Liver (tissue), 9 donors: ENCODE measurements around the gene SDE2. TPM values are rescaled to one million over a fixed set of nuclear protein-coding genes. Genes with fewer than 3 reads are reported as not detected.

ENCODE experiments used
- DNase-seq: peaks from one replicate; pipeline ENCODE4 v3.0.0-alpha.2; 2017; ENCODE audit warnings: low spot score
- H3K27ac ChIP-seq, 2 donors: one replicate each; pipeline ENCODE4 v1.7.0; 2013; ENCODE audit warnings: inconsistent platforms in 2 of 2, low read length in 2 of 2, control low read depth in 1 of 2, low read depth in 1 of 2, mild to moderate bottlenecking in 1 of 2
- H3K27me3 ChIP-seq, 4 donors: one replicate each; pipeline versions ENCODE4 v1.6.1 to v1.7.0; 2013; ENCODE audit warnings: low read length in 3 of 4, inconsistent platforms in 1 of 4, mild to moderate bottlenecking in 1 of 4, moderate library complexity in 1 of 4; ENCODE audit not compliant: control insufficient read depth in 4 of 4, insufficient read depth in 4 of 4
- H3K36me3 ChIP-seq, 4 donors: one replicate each; pipeline versions ENCODE4 v1.6.1 to v1.7.0; 2013; ENCODE audit warnings: low read length in 3 of 4, mild to moderate bottlenecking in 3 of 4, low read depth in 1 of 4, moderate library complexity in 1 of 4; ENCODE audit not compliant: control insufficient read depth in 4 of 4, insufficient read depth in 3 of 4
- H3K4me1 ChIP-seq, 4 donors: one replicate each; pipeline versions ENCODE4 v1.6.1 to v1.7.0; 2013; ENCODE audit warnings: low read length in 3 of 4, mild to moderate bottlenecking in 3 of 4, moderate library complexity in 1 of 4; ENCODE audit not compliant: control insufficient read depth in 4 of 4, insufficient read depth in 4 of 4
- H3K4me3 ChIP-seq, 3 donors: one replicate each; pipeline versions ENCODE4 v1.6.1 to v1.7.0; 2013; ENCODE audit warnings: low read length in 3 of 3, control low read depth in 1 of 3, low read depth in 1 of 3, mild to moderate bottlenecking in 1 of 3
- H3K9ac ChIP-seq, 2 donors: one replicate each; pipeline ENCODE4 v1.7.0; 2013; ENCODE audit warnings: low read length in 2 of 2, mild to moderate bottlenecking in 2 of 2, moderate library complexity in 2 of 2, control low read depth in 1 of 2, low read depth in 1 of 2
- H3K9me3 ChIP-seq, 4 donors: one replicate each; pipeline versions ENCODE4 v1.6.1 to v1.7.0; 2013; ENCODE audit warnings: low read length in 3 of 4; ENCODE audit not compliant: control insufficient read depth in 4 of 4
- ATF3 ChIP-seq: IDR thresholded peaks from 2 replicates; pipeline ENCODE4 v1.6.1; 2016; ENCODE audit warnings: antibody characterized with exemption
- CTCF ChIP-seq: fragments of 150-350 bp; IDR thresholded peaks from 2 replicates; pipeline ENCODE4 v1.5.1; 2017; ENCODE audit warnings: improper control_type of control experiment, low read depth, low read length; ENCODE audit not compliant: missing input control
- EGR1 ChIP-seq, 2 donors: IDR thresholded peaks; 2 replicates each; pipeline ENCODE4 v1.6.1; 2016 to 2018; ENCODE audit warnings: antibody characterized with exemption in 2 of 2, low read depth in 2 of 2
- FOXA1 ChIP-seq: IDR thresholded peaks from 2 replicates; pipeline ENCODE4 v1.6.1; 2016; ENCODE audit warnings: antibody characterized with exemption
- FOXA2 ChIP-seq: IDR thresholded peaks from 2 replicates; pipeline ENCODE4 v1.6.1; 2016; ENCODE audit warnings: antibody characterized with exemption
- GABPA ChIP-seq, 2 donors: IDR thresholded peaks in 1 of 2; conservative IDR thresholded peaks in 1 of 2; 2 replicates each; pipeline ENCODE4 v1.6.1; 2016; ENCODE audit warnings: antibody characterized with exemption in 2 of 2, mild to moderate bottlenecking in 1 of 2, moderate library complexity in 1 of 2
- HNF4A ChIP-seq, 2 donors: conservative IDR thresholded peaks; 2 replicates each; pipeline ENCODE4 v1.6.1; 2016; ENCODE audit warnings: antibody characterized with exemption in 2 of 2, mild to moderate bottlenecking in 2 of 2
- HNF4G ChIP-seq: IDR thresholded peaks from 2 replicates; pipeline ENCODE4 v1.6.1; 2016; ENCODE audit warnings: antibody characterized with exemption
- JUND ChIP-seq, 2 donors: IDR thresholded peaks; 2 replicates each; pipeline ENCODE4 v1.6.1; 2016; ENCODE audit warnings: antibody characterized with exemption in 2 of 2
- MAX ChIP-seq: IDR thresholded peaks from 2 replicates; pipeline ENCODE4 v1.6.1; 2016; ENCODE audit warnings: antibody characterized with exemption
- NR2F2 ChIP-seq: IDR thresholded peaks from 2 replicates; pipeline ENCODE4 v1.6.1; 2016; ENCODE audit warnings: antibody characterized with exemption
- RAD21 ChIP-seq, 2 donors: IDR thresholded peaks; 2 replicates each; pipeline ENCODE4 v1.6.1; 2016; ENCODE audit warnings: antibody characterized with exemption in 2 of 2, mild to moderate bottlenecking in 2 of 2
- REST ChIP-seq: IDR thresholded peaks from 2 replicates; pipeline ENCODE4 v1.6.1; 2016; ENCODE audit warnings: antibody characterized with exemption, mild to moderate bottlenecking
- RXRA ChIP-seq, 2 donors: IDR thresholded peaks; 2 replicates each; pipeline ENCODE4 v1.6.1; 2017 to 2018; ENCODE audit warnings: antibody characterized with exemption in 2 of 2, mild to moderate bottlenecking in 1 of 2
- SP1 ChIP-seq: IDR thresholded peaks from 2 replicates; pipeline ENCODE4 v1.6.1; 2018; ENCODE audit warnings: antibody characterized with exemption, mild to moderate bottlenecking
- TAF1 ChIP-seq: conservative IDR thresholded peaks from 2 replicates; pipeline ENCODE4 v1.6.1; 2016; ENCODE audit warnings: antibody characterized with exemption, mild to moderate bottlenecking
- YY1 ChIP-seq: IDR thresholded peaks from 2 replicates; pipeline ENCODE4 v1.6.1; 2016; ENCODE audit warnings: antibody characterized with exemption, mild to moderate bottlenecking
- ZBTB33 ChIP-seq: IDR thresholded peaks from 2 replicates; pipeline ENCODE4 v1.6.1; 2016; ENCODE audit warnings: antibody characterized with exemption
- WGBS: extraction: QIAGEN DNeasy Blood & Tissue Kit; methylation state at CpG from one replicate; pipeline ENCODE4 v1.1.7; 2013; 5-methylcytosine and 5-hydroxymethylcytosine counted together
- polyA plus RNA-seq, 2 donors: library from polyadenylated mRNA; stranded (reverse) in 1 of 2; unstranded in 1 of 2; fragments of 200-250 nt in 1 of 2; fragments of >200 nt in 1 of 2; fragmentation: Nextera tagmentation in 1 of 2; extraction: Ambion mirVana in 1 of 2; gene quantifications; one replicate each; pipeline versions ENCODE4 v1.2.1 to v1.2.3, GENCODE V29; 2013 to 2015
- total RNA-seq, 2 donors: library from RNA; depleted of rRNA; stranded (reverse); fragments of >200 nt; gene quantifications; one replicate each; pipeline ENCODE4 v1.2.3, GENCODE V29; 2014
- donor health status: healthy.
- donor health status: healthy.
- donor health status: healthy.
- donor health status: healthy.
- donor health status: healthy.

SDE2 gene
- total and polyA plus RNA-seq, 4 donors = 4.7 to 53.7 (median 11.0) TPM

GRCh38 chr1:225954753-225955152 lies 44.4 kb downstream of the SDE2 start:
- DNase-seq = no peak
- no peaks in the 10 kb centered on the region for H3K4me1 ChIP-seq
- H3K27me3 ChIP-seq = peaks cover 0 to 2% (median 0%) of the 10 kb centered on the region in 4 donors
- H3K9ac ChIP-seq = no peak overlapping the region
- no peaks in the 10 kb centered on the region for H3K9me3 ChIP-seq
- WGBS = 78% methylated on average over 1 of the region's 1 CpG
- no peak overlapping the region for H3K27ac ChIP-seq
- no peak overlapping the region for H3K4me3 ChIP-seq
- TF ChIP-seq HNF4A (conservative IDR thresholded peaks at IDR 0.05) (no peak), RXRA (IDR thresholded peaks at IDR 0.05) (no peak), YY1 (no peak), MAX (no peak), CTCF (no peak), JUND (IDR thresholded peaks at IDR 0.05) (no peak)
- H3K36me3 ChIP-seq = no peaks in the 10 kb centered on the region

- 92% methylated on average over 4 of the region's 4 CpGs for WGBS
- Histone ChIP-seq H3K36me3 (no peaks in the 10 kb centered on the region), H3K4me1 (no peaks in the 10 kb centered on the region), H3K4me3 (no peak overlapping the region), H3K9ac (no peak overlapping the region), H3K9me3 (no peaks in the 10 kb centered on the region), H3K27me3 (peaks cover 0 to 2% (median 0%) of the 10 kb centered on the region in 4 donors), H3K27ac (no peak overlapping the region)
- TF ChIP-seq TAF1 (no peak), YY1 (no peak), ZBTB33 (no peak), NR2F2 (no peak), HNF4A (conservative IDR thresholded peaks at IDR 0.05) (no peak), REST (no peak), MAX (no peak), JUND (IDR thresholded peaks at IDR 0.05) (no peak), RXRA (IDR thresholded peaks at IDR 0.05) (no peak), SP1 (no peak), FOXA2 (no peak), ATF3 (no peak), HNF4G (no peak), GABPA (IDR thresholded peaks at IDR 0.05 in 1 of 2, conservative IDR thresholded peaks at IDR 0.05 in 1 of 2) (no peak), RAD21 (IDR thresholded peaks at IDR 0.05) (no peak), EGR1 (IDR thresholded peaks at IDR 0.05; ENCODE audit: low read depth in 2 of 2) (no peak), FOXA1 (no peak), CTCF (no peak)
- DNase-seq = no peak
These were observed 45.8 kb downstream of the SDE2 start for GRCh38 chr1:225953315-225953714.
